Liver (tissue), 9 donors: ENCODE results near the gene PGAM1. TPM values are rescaled to one million over a fixed set of nuclear protein-coding genes. Genes with fewer than 3 reads are reported as not detected.

Experiments used
- DNase-seq: peaks from one replicate; pipeline ENCODE4 v3.0.0-alpha.2; 2017; ENCODE audit warnings: low spot score
- H3K27ac ChIP-seq, 2 donors: one replicate each; pipeline ENCODE4 v1.7.0; 2013; ENCODE audit warnings: inconsistent platforms in 2 of 2, low read length in 2 of 2, control low read depth in 1 of 2, low read depth in 1 of 2, mild to moderate bottlenecking in 1 of 2
- H3K27me3 ChIP-seq, 4 donors: one replicate each; pipeline versions ENCODE4 v1.6.1 to v1.7.0; 2013; ENCODE audit warnings: low read length in 3 of 4, inconsistent platforms in 1 of 4, mild to moderate bottlenecking in 1 of 4, moderate library complexity in 1 of 4; ENCODE audit not compliant: control insufficient read depth in 4 of 4, insufficient read depth in 4 of 4
- H3K36me3 ChIP-seq, 4 donors: one replicate each; pipeline versions ENCODE4 v1.6.1 to v1.7.0; 2013; ENCODE audit warnings: low read length in 3 of 4, mild to moderate bottlenecking in 3 of 4, low read depth in 1 of 4, moderate library complexity in 1 of 4; ENCODE audit not compliant: control insufficient read depth in 4 of 4, insufficient read depth in 3 of 4
- H3K4me1 ChIP-seq, 4 donors: one replicate each; pipeline versions ENCODE4 v1.6.1 to v1.7.0; 2013; ENCODE audit warnings: low read length in 3 of 4, mild to moderate bottlenecking in 3 of 4, moderate library complexity in 1 of 4; ENCODE audit not compliant: control insufficient read depth in 4 of 4, insufficient read depth in 4 of 4
- H3K4me3 ChIP-seq, 3 donors: one replicate each; pipeline versions ENCODE4 v1.6.1 to v1.7.0; 2013; ENCODE audit warnings: low read length in 3 of 3, control low read depth in 1 of 3, low read depth in 1 of 3, mild to moderate bottlenecking in 1 of 3
- H3K9ac ChIP-seq, 2 donors: one replicate each; pipeline ENCODE4 v1.7.0; 2013; ENCODE audit warnings: low read length in 2 of 2, mild to moderate bottlenecking in 2 of 2, moderate library complexity in 2 of 2, control low read depth in 1 of 2, low read depth in 1 of 2
- H3K9me3 ChIP-seq, 4 donors: one replicate each; pipeline versions ENCODE4 v1.6.1 to v1.7.0; 2013; ENCODE audit warnings: low read length in 3 of 4; ENCODE audit not compliant: control insufficient read depth in 4 of 4
- ATF3 ChIP-seq: IDR thresholded peaks from 2 replicates; pipeline ENCODE4 v1.6.1; 2016; ENCODE audit warnings: antibody characterized with exemption
- CTCF ChIP-seq: fragments of 150-350 bp; IDR thresholded peaks from 2 replicates; pipeline ENCODE4 v1.5.1; 2017; ENCODE audit warnings: improper control_type of control experiment, low read depth, low read length; ENCODE audit not compliant: missing input control
- EGR1 ChIP-seq, 2 donors: IDR thresholded peaks; 2 replicates each; pipeline ENCODE4 v1.6.1; 2016 to 2018; ENCODE audit warnings: antibody characterized with exemption in 2 of 2, low read depth in 2 of 2
- FOXA1 ChIP-seq: IDR thresholded peaks from 2 replicates; pipeline ENCODE4 v1.6.1; 2016; ENCODE audit warnings: antibody characterized with exemption
- FOXA2 ChIP-seq: IDR thresholded peaks from 2 replicates; pipeline ENCODE4 v1.6.1; 2016; ENCODE audit warnings: antibody characterized with exemption
- GABPA ChIP-seq, 2 donors: IDR thresholded peaks in 1 of 2; conservative IDR thresholded peaks in 1 of 2; 2 replicates each; pipeline ENCODE4 v1.6.1; 2016; ENCODE audit warnings: antibody characterized with exemption in 2 of 2, mild to moderate bottlenecking in 1 of 2, moderate library complexity in 1 of 2
- HNF4A ChIP-seq, 2 donors: conservative IDR thresholded peaks; 2 replicates each; pipeline ENCODE4 v1.6.1; 2016; ENCODE audit warnings: antibody characterized with exemption in 2 of 2, mild to moderate bottlenecking in 2 of 2
- HNF4G ChIP-seq: IDR thresholded peaks from 2 replicates; pipeline ENCODE4 v1.6.1; 2016; ENCODE audit warnings: antibody characterized with exemption
- JUND ChIP-seq, 2 donors: IDR thresholded peaks; 2 replicates each; pipeline ENCODE4 v1.6.1; 2016; ENCODE audit warnings: antibody characterized with exemption in 2 of 2
- MAX ChIP-seq: IDR thresholded peaks from 2 replicates; pipeline ENCODE4 v1.6.1; 2016; ENCODE audit warnings: antibody characterized with exemption
- NR2F2 ChIP-seq: IDR thresholded peaks from 2 replicates; pipeline ENCODE4 v1.6.1; 2016; ENCODE audit warnings: antibody characterized with exemption
- RAD21 ChIP-seq, 2 donors: IDR thresholded peaks; 2 replicates each; pipeline ENCODE4 v1.6.1; 2016; ENCODE audit warnings: antibody characterized with exemption in 2 of 2, mild to moderate bottlenecking in 2 of 2
- REST ChIP-seq: IDR thresholded peaks from 2 replicates; pipeline ENCODE4 v1.6.1; 2016; ENCODE audit warnings: antibody characterized with exemption, mild to moderate bottlenecking
- RXRA ChIP-seq, 2 donors: IDR thresholded peaks; 2 replicates each; pipeline ENCODE4 v1.6.1; 2017 to 2018; ENCODE audit warnings: antibody characterized with exemption in 2 of 2, mild to moderate bottlenecking in 1 of 2
- SP1 ChIP-seq: IDR thresholded peaks from 2 replicates; pipeline ENCODE4 v1.6.1; 2018; ENCODE audit warnings: antibody characterized with exemption, mild to moderate bottlenecking
- TAF1 ChIP-seq: conservative IDR thresholded peaks from 2 replicates; pipeline ENCODE4 v1.6.1; 2016; ENCODE audit warnings: antibody characterized with exemption, mild to moderate bottlenecking
- YY1 ChIP-seq: IDR thresholded peaks from 2 replicates; pipeline ENCODE4 v1.6.1; 2016; ENCODE audit warnings: antibody characterized with exemption, mild to moderate bottlenecking
- ZBTB33 ChIP-seq: IDR thresholded peaks from 2 replicates; pipeline ENCODE4 v1.6.1; 2016; ENCODE audit warnings: antibody characterized with exemption
- WGBS: extraction: QIAGEN DNeasy Blood & Tissue Kit; methylation state at CpG from one replicate; pipeline ENCODE4 v1.1.7; 2013; 5-methylcytosine and 5-hydroxymethylcytosine counted together
- polyA plus RNA-seq, 2 donors: library from polyadenylated mRNA; stranded (reverse) in 1 of 2; unstranded in 1 of 2; fragments of 200-250 nt in 1 of 2; fragments of >200 nt in 1 of 2; fragmentation: Nextera tagmentation in 1 of 2; extraction: Ambion mirVana in 1 of 2; gene quantifications; one replicate each; pipeline versions ENCODE4 v1.2.1 to v1.2.3, GENCODE V29; 2013 to 2015
- total RNA-seq, 2 donors: library from RNA; depleted of rRNA; stranded (reverse); fragments of >200 nt; gene quantifications; one replicate each; pipeline ENCODE4 v1.2.3, GENCODE V29; 2014
- donor health status: healthy.
- donor health status: healthy.
- donor health status: healthy.
- donor health status: healthy.
- donor health status: healthy.

PGAM1 gene
- total and polyA plus RNA-seq, 4 donors: 52.0 to 178 (median 106) TPM

GRCh38 chr10:97463363-97464132 is 37.6 kb downstream of the PGAM1 start:
- Histone ChIP-seq H3K4me3 (no peak overlapping the region), H3K9ac (no peak overlapping the region), H3K36me3 (peaks cover 11 to 85% (median 75%) of the 10 kb centered on the region in 4 donors), H3K9me3 (no peaks in the 10 kb centered on the region), H3K27ac (no peak overlapping the region), H3K27me3 (no peaks in the 10 kb centered on the region), H3K4me1 (peaks cover 0 to 7% (median 1%) of the 10 kb centered on the region in 4 donors)
- TF ChIP-seq CTCF (peak; percentile 79), YY1 (no peak), GABPA (IDR thresholded peaks at IDR 0.05 in 1 of 2, conservative IDR thresholded peaks at IDR 0.05 in 1 of 2) (no peak), TAF1 (no peak), FOXA2 (no peak), ZBTB33 (no peak), MAX (no peak), RXRA (IDR thresholded peaks at IDR 0.05) (peak; percentile 35 to 54), JUND (IDR thresholded peaks at IDR 0.05) (no peak), HNF4G (peak; percentile 70), SP1 (peak; percentile 55), FOXA1 (no peak), ATF3 (no peak), EGR1 (IDR thresholded peaks at IDR 0.05; ENCODE audit: low read depth in 2 of 2) (no peak), HNF4A (conservative IDR thresholded peaks at IDR 0.05) (peak; percentile 76 to 87), NR2F2 (peak; percentile 64), REST (no peak), RAD21 (IDR thresholded peaks at IDR 0.05) (peak; percentile 92 to 95)
- WGBS: 74% methylated on average over 4 of the region's 4 CpGs
- peak; percentile 51 for DNase-seq
